HG02970 (cell line): ENCODE measurements around the gene FAM53B.

Source experiments
- ATAC-seq: cut with Tn5 transposase; IDR thresholded peaks from one replicate; pipeline ENCODE4 v1.9.1; 2021; ENCODE audit warnings: mild to moderate bottlenecking, moderate library complexity, moderate number of reproducible peaks; ENCODE audit not compliant: unreplicated experiment, low FRiP score

Gene FAM53B

GRCh38 chr10:124667425-124668345 lies 76.5 kb downstream of the FAM53B start:
- no peak for ATAC-seq

GRCh38 chr10:124666494-124666893 lies 77.7 kb downstream of the FAM53B start:
- ATAC-seq, result no peak

GRCh38 chr10:124665980-124666379 lies 78.2 kb downstream of the FAM53B start:
- ATAC-seq, result no peak

DNA sequence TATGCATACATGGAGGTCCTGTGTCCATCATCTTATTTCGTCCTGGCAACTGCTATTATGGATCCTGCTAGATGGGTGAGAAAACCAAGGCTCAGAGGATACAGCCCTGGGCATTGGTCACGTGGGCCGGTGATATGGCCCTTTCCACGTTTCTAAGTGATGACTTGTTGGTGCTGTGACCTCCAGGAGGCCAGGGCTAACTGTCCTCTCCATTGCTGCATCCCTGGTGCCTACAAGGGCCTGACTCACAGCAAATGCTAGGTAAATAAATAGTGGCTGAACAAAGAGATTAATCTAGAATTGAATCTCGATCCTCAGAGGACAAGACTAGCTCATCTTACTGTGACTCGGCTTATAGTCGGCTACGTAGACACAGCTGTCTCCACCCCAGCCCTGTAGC lies 78.6 kb downstream of the FAM53B start:
- no peak for ATAC-seq

GRCh38 chr10:124665091-124665490 lies 79.1 kb downstream of the FAM53B start:
- no peak for ATAC-seq

- no peak for ATAC-seq
These were observed 80.3 kb downstream of the FAM53B start for GRCh38 chr10:124663766-124664360.

GRCh38 chr10:124663228-124663627 lies 81.0 kb downstream of the FAM53B start:
- no peak for ATAC-seq

DNA sequence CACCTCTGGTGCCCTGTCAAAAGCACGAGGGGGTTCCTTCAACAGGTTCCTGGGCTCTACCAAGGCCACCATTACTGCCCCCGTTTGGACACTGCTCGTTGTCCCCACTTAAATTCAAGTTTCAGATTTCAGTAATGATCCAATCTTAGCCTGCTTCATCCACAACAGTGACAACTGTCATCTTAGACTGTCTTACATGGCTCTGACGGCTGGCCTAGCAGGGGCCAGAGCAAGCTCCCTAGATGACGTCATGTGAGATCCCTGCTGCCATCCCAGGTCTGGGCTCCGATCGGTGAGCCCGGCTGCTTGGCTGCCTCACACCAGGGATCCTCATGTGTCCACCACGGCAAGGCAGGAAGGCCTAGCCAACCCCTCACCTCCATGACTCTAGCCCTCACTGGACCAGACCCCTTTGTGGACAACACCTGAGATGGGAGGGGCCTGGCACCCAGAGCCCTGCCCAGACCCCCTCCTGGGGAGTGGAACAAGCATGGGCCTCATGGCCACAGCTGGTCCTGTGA lies 82.5 kb downstream of the FAM53B start:
- ATAC-seq, result no peak

DNA sequence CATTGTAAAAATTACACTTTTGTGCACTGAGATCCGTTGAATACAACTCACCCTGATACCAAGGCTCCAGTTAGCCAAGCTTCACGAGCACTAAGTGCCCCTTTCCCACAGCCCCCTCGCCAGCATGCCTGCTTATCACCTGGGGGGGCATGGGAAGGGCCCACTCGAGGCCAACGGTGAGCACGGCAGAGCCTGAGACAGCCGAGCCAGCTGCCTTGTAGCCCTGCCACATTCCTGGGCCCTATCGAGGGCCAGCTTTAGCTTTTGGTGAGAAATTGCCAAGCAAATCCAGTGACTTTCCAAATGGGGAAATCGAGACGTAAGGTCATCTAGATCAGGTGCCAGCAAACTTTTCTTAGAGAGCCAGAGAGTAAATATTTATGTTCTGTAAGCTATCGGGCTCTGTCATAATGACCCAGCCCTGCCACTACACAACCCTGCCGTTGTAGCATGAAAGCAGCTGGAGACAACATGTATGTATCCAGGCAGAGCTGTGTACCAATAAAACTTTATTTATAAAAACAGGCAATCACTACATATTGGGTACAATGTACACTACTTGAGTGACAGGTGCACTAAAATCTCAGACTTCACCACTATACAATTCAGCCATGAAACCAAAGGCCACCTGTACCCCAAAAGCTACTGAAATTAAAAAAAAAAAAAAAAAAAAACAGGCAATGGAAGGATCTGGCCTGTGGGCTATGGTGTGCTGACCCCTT lies 83.6 kb downstream of the FAM53B start:
- no peak for ATAC-seq

DNA sequence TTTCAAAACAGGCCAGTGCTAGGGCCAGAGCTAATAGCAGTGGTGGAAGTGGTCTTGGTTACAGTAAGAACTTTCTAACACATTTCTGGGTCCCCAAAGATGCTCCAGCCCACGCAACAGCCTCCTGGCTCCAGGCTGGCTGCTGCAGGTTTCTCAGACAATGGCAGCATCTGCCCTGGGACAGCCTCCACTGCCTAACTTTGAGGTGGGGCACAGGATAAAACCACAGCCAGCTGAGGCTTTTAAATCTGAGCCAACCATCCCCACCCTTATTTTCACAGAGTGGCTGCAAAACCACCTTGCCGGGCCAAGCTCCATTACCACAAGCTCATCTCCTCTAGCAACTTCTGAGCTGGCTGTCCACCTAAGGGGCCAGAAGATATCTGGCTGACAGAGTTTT lies 84.8 kb downstream of the FAM53B start:
- ATAC-seq, result no peak

DNA sequence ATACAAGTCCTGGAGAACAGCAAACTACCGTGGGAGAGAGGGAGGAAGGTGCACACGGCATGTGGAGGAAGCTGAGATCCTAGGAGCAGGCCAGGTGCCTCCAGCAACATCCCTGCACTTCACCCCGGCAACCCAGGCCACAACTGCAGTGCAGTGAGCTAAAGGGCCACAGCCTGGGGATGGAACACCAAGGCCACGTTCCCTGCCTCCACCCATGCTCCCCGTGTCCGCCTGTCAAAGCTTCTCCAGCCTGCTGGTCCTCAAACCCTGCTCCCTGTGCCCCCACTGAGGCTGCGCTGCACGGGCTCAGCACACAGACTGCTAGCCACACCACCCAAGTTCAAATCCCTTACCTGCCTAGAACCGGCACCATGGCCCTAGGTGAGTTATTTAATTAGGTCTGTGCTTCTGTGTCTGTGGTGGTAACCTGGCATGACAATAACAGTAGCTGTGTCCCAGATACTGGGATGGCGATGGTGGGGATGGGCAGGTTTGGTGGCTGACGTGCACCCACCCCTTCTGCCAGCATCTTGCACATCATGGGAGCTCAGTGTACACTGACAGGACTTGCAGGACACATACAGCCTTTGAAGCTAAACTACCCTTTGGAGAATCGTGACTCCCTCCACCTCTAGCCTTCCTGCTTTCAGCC lies 85.5 kb downstream of the FAM53B start:
- ATAC-seq, result no peak

DNA sequence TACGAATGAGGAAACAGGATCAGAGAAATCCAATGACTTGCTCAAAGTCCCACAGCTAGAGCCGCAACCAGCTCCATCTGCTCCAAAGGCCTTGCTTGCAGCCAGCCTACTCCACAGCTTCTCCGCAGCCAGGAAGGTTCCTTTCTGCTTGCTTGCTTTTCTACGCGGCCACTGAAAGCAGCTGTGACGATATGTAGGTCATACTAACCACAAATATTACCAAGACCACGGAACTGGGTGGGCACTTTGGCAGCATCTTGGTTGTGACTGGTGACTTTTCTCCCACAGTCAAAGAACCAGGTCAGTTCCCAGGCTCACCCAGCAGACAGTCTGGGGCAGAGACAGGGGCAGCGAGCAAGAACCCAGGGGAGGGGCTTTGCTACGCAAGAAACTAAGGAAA lies 86.4 kb downstream of the FAM53B start:
- no peak for ATAC-seq

GRCh38 chr10:124656541-124656940 lies 87.6 kb downstream of the FAM53B start:
- ATAC-seq, result no peak

DNA sequence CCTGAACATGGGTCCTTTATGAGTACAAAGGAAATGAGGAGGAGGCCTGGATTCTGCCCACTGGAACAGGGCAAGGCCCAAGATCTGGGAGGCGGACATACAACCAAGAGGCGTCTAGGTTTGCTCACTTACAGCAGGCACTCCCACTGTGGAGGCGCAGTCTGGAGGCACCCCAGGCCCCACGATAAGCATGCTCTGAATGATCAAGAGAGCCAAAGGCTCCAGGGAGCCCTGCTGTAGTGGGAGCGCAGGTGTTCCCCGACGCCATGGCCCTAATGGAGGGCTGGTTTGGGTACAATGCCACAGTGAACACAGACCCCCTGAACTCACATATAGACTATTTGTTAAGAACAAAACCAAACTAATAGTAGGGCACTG lies 88.1 kb downstream of the FAM53B start:
- ATAC-seq, result no peak

DNA sequence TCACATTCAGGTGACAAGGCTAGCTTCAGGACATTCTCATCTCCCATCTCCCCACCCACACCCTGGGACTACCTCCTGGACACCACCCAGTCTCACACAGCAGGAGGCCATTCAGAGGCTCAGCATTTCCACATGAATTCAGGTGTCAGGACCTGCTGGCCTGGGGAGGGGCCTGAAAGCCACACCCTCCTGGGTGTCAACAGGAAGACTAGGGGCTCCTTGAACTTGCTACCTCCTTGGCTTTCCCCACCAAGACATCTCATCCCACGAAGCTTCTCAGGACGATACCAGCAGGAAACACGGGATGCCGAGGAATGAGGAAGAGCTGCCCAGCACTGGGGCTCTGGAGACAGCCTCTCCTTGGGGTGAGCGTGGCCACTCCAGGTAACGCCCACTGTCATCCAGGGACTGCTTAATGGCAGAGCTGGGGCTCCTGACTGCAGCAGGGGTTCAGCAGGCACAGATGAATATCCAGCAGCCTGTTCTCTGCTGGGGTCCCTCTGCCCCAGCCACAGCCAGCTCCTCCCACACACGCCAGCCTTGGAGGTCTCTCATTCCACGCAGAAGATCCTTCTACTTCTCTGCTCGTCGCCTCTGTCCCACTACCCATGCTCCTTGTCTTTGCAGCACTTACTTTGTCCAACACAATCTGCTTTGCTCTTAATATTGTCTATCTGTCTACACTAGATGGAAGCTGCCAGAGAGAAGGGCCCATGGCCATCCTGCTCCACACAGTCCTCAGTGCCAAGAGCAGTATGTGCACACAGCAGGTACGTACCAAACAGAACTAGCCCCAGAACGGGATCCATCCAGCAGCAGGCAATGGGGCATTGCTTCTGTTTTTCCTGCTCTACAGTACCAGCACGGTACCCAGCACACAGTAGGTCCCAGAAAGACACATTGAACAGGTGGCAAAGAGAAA lies 88.7 kb downstream of the FAM53B start:
- ATAC-seq, result no peak

DNA sequence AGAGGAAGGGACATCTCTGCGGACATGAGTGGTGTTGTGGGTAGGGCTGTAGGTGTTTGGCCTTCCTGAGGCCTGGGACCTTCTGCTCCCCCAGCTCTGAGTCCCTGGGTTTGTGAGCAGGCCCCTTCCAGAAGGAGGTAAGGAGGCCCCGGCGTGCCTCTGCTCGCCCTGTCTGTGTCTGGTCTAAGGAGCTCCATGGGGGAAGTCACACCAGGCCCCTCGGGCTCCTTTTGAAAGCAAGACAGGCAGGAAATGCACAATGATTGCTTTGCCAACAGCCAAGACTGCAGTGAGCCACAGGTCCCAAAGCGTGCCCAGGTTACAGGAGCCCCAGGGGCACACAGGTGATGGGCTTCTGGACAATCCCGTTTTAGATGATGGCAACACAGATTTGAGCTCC lies 89.5 kb downstream of the FAM53B start:
- no peak for ATAC-seq

DNA sequence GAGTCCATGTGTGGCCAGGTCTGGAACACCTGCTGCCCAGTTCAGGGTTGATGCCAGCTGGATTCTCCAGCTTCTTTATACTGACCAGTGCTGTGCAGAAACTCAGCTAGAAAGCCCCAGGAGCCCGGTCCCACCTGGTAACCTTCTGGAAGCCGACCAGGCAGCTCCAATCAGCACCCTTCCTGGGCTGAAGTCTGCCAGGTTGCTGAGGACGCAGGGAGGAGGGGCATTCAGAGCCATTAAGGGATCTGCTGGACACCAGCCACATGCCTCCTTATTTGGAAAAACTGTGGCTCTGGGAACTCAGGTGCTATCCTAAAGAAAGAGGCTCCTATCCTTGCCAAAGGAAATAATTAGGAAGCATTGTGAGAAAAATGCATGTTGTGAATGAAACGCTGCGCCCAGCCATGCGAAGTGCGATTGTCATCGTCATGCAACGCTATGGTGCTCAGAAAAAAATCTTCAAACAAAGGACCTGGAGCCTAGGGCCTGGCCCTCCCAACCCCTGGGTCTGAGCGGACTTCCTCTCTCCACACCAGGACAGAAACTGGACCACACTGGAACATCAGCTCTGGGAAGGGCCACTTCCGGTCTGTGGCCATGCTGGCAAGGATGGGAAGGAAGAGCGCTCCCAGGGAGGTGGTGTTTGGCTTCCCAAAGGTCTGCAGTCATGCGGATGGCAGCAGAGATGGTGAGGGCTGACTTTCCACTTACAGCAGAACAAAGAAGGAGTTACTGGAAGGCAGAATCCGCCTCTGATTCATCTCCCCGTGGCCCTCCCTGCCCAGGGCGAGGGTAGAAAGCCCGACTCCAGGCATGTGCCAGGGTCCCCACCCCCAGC lies 90.1 kb downstream of the FAM53B start:
- no peak for ATAC-seq

GRCh38 chr10:124653311-124653710 lies 90.9 kb downstream of the FAM53B start:
- no peak for ATAC-seq

DNA sequence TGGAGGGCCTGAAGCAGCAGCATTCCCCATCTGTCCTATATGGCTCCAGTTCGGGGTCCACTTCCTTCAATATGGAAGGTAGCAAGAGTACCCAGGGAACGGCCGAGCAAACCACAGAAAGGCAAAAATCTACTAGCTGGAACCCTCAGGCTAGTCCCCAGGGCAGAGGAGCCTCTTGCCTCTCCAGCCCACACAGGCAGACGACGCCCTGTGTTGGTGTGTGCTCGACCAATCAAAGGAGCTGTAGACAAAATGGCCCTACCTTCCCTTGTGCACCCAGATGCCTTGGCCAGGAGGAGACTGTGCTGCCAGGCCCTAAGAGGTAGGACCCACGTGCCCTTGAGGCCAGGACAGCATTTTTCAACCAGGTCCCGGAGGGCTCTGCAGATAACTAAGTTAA lies 91.5 kb downstream of the FAM53B start:
- ATAC-seq, result no peak
